AML-193 (cell line): ENCODE measurements around the gene PSME3.
"Not testable (repeated sequence)": the region's sequence is repeated elsewhere in the genome, so short reads cannot be mapped to it uniquely, and the experiment has no call there.

Experiments
- DNase-seq, 2 experiments: peaks; one replicate each; lab custom pipeline; 2025; lab: John Stamatoyannopoulos, UW

The PSME3 gene

GRCh38 chr17:42878123-42878880, 45.1 kb downstream of the PSME3 start:
- no peak for DNase-seq

GRCh38 chr17:42878924-42879595, 45.9 kb downstream of the PSME3 start:
- no peak for DNase-seq

GRCh38 chr17:42879596-42879985, 46.4 kb downstream of the PSME3 start:
- DNase-seq, result no peak

GRCh38 chr17:42880776-42881310, 47.6 kb downstream of the PSME3 start:
- DNase-seq, result no peak

- DNase-seq, result not testable (repeated sequence)
These were observed 48.5 kb downstream of the PSME3 start for GRCh38 chr17:42881706-42882105.

- no peak for DNase-seq
These were observed 49.0 kb downstream of the PSME3 start for GRCh38 chr17:42882166-42882565.

- DNase-seq, result no peak
These were observed 50.8 kb downstream of the PSME3 start for GRCh38 chr17:42883802-42884558.

GRCh38 chr17:42885806-42886205, 52.6 kb downstream of the PSME3 start:
- DNase-seq, result not testable (repeated sequence)

- peak; percentile 34 to 70 for DNase-seq
These were observed 53.3 kb downstream of the PSME3 start for GRCh38 chr17:42886283-42887176.

GRCh38 chr17:42889809-42890208, 56.6 kb downstream of the PSME3 start:
- no peak for DNase-seq

- DNase-seq, result no peak
These were observed 58.4 kb downstream of the PSME3 start for GRCh38 chr17:42891539-42892152.

- DNase-seq, result peak; percentile 34 to 59
These were observed 60.2 kb downstream of the PSME3 start for GRCh38 chr17:42893359-42893758.
